GM12878 (cell line): Measurements from ENCODE around the gene CD163L1. TPM values are rescaled to one million over a fixed set of nuclear protein-coding genes. Genes with fewer than 3 reads are reported as not detected.

ENCODE experiments used
- ATAC-seq: fragments of 200-7000 bp; cut with Tn5 transposase; 3 replicates; pipeline ENCODE4 v1.9.1; 2020; ENCODE audit warnings: mild to moderate bottlenecking, moderate library complexity
- BruUV-seq: library from RNA; stranded (reverse); fragments of 400-500 nt; replicated peaks from 2 replicates; lab custom pipeline; 2021; lab: Mats Ljungman, UMichigan
- CTCF ChIA-PET: fragments of 300-600 bp; sonication (Branson Sonifier 250); formaldehyde crosslinking; extraction: SDS; loops from one replicate; lab custom pipeline; 2021; ENCODE audit warnings: inconsistent platforms; lab: Yijun Ruan, JAX
- POLR2A ChIA-PET: fragments of 350-600 bp; formaldehyde crosslinking; extraction: SDS; loops from one replicate; lab custom pipeline; 2021; ENCODE audit warnings: inconsistent platforms; lab: Charles Lee
- RAD21 ChIA-PET: fragments of 300-600 bp; sonication (Branson Sonifier 250); formaldehyde crosslinking; loops from one replicate; lab custom pipeline; 2023; ENCODE audit warnings: antibody characterized with exemption; ENCODE audit not compliant: unreplicated experiment; lab: Charles Lee
- SMC1A ChIA-PET: fragments of 300-600 bp; sonication (Branson Sonifier 250); formaldehyde crosslinking; loops from one replicate; lab custom pipeline; 2023; ENCODE audit not compliant: unreplicated experiment, uncharacterized antibody; lab: Charles Lee
- DNase-seq: peaks from one replicate; pipeline ENCODE4 v3.0.0-alpha.2; 2011; ENCODE audit warnings: low read depth, low spot score
- FAIRE-seq: peaks from 3 replicates; lab custom pipeline; 2011; peaks lifted over from hg19 to GRCh38; lab: Jason Lieb, UNC
- H2AFZ ChIP-seq: 2 replicates; pipeline ENCODE4 v1.6.0; 2011; ENCODE audit warnings: low read depth, low read length, control low read depth; ENCODE audit not compliant: control insufficient read depth
- H3K27ac ChIP-seq: 2 replicates; pipeline ENCODE4 v1.5.1; 2011; ENCODE audit warnings: control low read depth; ENCODE audit not compliant: control insufficient read depth, insufficient read depth
- H3K27me3 ChIP-seq, 2 experiments: replicated peaks in 1 of 2; 2 replicates each; pipeline versions ENCODE4 v1.6.0 to v1.6.1; 2011; ENCODE audit warnings: low read length in 1 of 2; ENCODE audit not compliant: control insufficient read depth in 2 of 2, insufficient read depth in 2 of 2
- H3K36me3 ChIP-seq, 2 experiments: 2 replicates each; pipeline ENCODE4 v1.5.1; 2011; ENCODE audit warnings: low read length in 1 of 2; ENCODE audit not compliant: control insufficient read depth in 2 of 2, insufficient read depth in 2 of 2
- H3K4me1 ChIP-seq: 2 replicates; pipeline ENCODE4 v1.6.1; 2011; ENCODE audit warnings: mild to moderate bottlenecking, low read length, moderate library complexity, mixed read lengths; ENCODE audit not compliant: control insufficient read depth, insufficient read depth
- H3K4me2 ChIP-seq: 2 replicates; pipeline ENCODE4 v1.6.0; 2011; ENCODE audit warnings: control low read depth; ENCODE audit not compliant: control insufficient read depth, insufficient read depth
- H3K4me3 ChIP-seq: fragments of 200-600 bp; sonication (generic); 2 replicates; pipeline ENCODE4 v1.5.1; 2016
- H3K79me2 ChIP-seq: 2 replicates; pipeline ENCODE4 v1.6.0; 2011; ENCODE audit warnings: low read length; ENCODE audit not compliant: control insufficient read depth, insufficient read depth
- H3K9ac ChIP-seq: 2 replicates; pipeline ENCODE4 v1.8.0; 2011; ENCODE audit warnings: low read length, control low read depth, mixed read lengths; ENCODE audit not compliant: control insufficient read depth, insufficient read depth
- H3K9me3 ChIP-seq: replicated peaks from 3 replicates; pipeline ENCODE4 v1.5.1; 2011; ENCODE audit warnings: mild to moderate bottlenecking, low read length; ENCODE audit not compliant: control insufficient read depth, insufficient read depth
- H4K20me1 ChIP-seq: 2 replicates; pipeline ENCODE4 v1.6.0; 2011; ENCODE audit not compliant: control insufficient read depth, insufficient read depth
- BHLHE40 ChIP-seq, 2 experiments: fragments of 450-650 bp in 1 of 2; IDR thresholded peaks; 2 replicates each; pipeline ENCODE4 v1.6.1; 2011 to 2017; ENCODE audit warnings: low read depth in 2 of 2, borderline replicate concordance in 1 of 2, improper control_type of control experiment in 1 of 2, low read length in 1 of 2, mild to moderate bottlenecking in 1 of 2
- EED ChIP-seq: sonication (generic); IDR thresholded peaks from 2 replicates; pipeline ENCODE4 v1.6.1; 2016; ENCODE audit warnings: antibody characterized with exemption, low read depth
- GATAD2B ChIP-seq: fragments of 450-650 bp; conservative IDR thresholded peaks from 2 replicates; pipeline ENCODE4 v1.6.1; 2017; ENCODE audit warnings: low read depth, mild to moderate bottlenecking, moderate library complexity
- KDM1A ChIP-seq: fragments of 200-600 bp; sonication (generic); IDR thresholded peaks from 2 replicates; pipeline ENCODE4 v1.6.1; 2016; ENCODE audit warnings: borderline replicate concordance
- MXI1 ChIP-seq: fragments of 150-350 bp; IDR thresholded peaks from 2 replicates; pipeline ENCODE4 v1.6.1; 2011; ENCODE audit warnings: low read depth, mild to moderate bottlenecking, inconsistent platforms, low read length, improper control_type of control experiment
- NFXL1 ChIP-seq: fragments of 450-650 bp; IDR thresholded peaks from 2 replicates; pipeline ENCODE4 v1.6.1; 2017; ENCODE audit warnings: antibody characterized with exemption, mild to moderate bottlenecking, borderline replicate concordance
- SPI1 ChIP-seq: IDR thresholded peaks from 2 replicates; pipeline ENCODE4 v1.6.1; 2011; ENCODE audit warnings: low read depth, mild to moderate bottlenecking, low read length, moderate library complexity, borderline replicate concordance; ENCODE audit not compliant: insufficient read depth
- SRF ChIP-seq, 2 experiments: IDR thresholded peaks; 2 replicates each; pipeline ENCODE4 v1.6.1; 2011; ENCODE audit warnings: low read depth in 2 of 2, low read length in 2 of 2, mild to moderate bottlenecking in 1 of 2, moderate library complexity in 1 of 2
- ZNF274 ChIP-seq: IDR thresholded peaks from one replicate; pipeline ENCODE4 v1.8.0; 2011; ENCODE audit not compliant: insufficient read length, insufficient read depth
- WGBS: methylation state at CpG from one replicate; pipeline ENCODE4 v1.1.6; 2016; ENCODE audit warnings: low lambda C conversion rate; ENCODE audit not compliant: insufficient replicate concordance, insufficient coverage; ENCODE audit errors: missing lambda C conversion rate; 5-methylcytosine and 5-hydroxymethylcytosine counted together
- in situ Hi-C: fragments of 300-500 bp; cut with MboI; formaldehyde crosslinking; loops from 9 replicates; pipeline ENCODE4 v1.14.3; 2018; ENCODE audit warnings: mixed read lengths
- intact Hi-C: fragments of 100-400 bp; cut with micrococcal nuclease; formaldehyde crosslinking; loops from one replicate; pipeline ENCODE4 v1.14.2; 2022; ENCODE audit not compliant: unreplicated experiment
- polyA plus RNA-seq, 11 experiments: library from polyadenylated mRNA; depleted of rRNA in 4 of 11; unstranded in 6 of 11; stranded (reverse) in 5 of 11; fragments of >200 nt; fragmentation: Nextera tagmentation in 4 of 11; fragmentation: Illumina TruSeq in 1 of 11; extraction: Ambion mirVana in 4 of 11; extraction: Trizol in 1 of 11; gene quantifications; 1 replicate in 1 of 11; 2 replicates in 10 of 11; pipeline versions ENCODE4 v1.2.1 to v1.2.3, GENCODE V29; 2011 to 2016; ENCODE audit warnings: inconsistent platforms in 2 of 11, missing spikeins in 2 of 11, low read depth in 1 of 11
- total RNA-seq, 4 experiments: library from RNA; depleted of rRNA in 3 of 4; stranded (reverse); fragments of >200 nt in 3 of 4; fragmentation: Illumina TruSeq in 1 of 4; extraction: Trizol in 1 of 4; gene quantifications; 2 replicates each; pipeline versions ENCODE4 v1.2.1 to v1.2.3, GENCODE V29; 2013 to 2021
- TF ChIP-seq, protein P1 (sequence below): fragments of 150-350 bp; IDR thresholded peaks from 2 replicates; pipeline ENCODE4 v1.6.1; 2014; ENCODE audit warnings: mild to moderate bottlenecking, low read depth, low read length
- TF ChIP-seq, protein P2 (sequence below): fragments of 450-650 bp; IDR thresholded peaks from 2 replicates; pipeline ENCODE4 v1.6.1; 2017; ENCODE audit warnings: low read depth, mild to moderate bottlenecking, moderate library complexity
- TF ChIP-seq, protein P3 (sequence below): fragments of 450-650 bp; IDR thresholded peaks from 2 replicates; pipeline ENCODE4 v1.6.1; 2017; ENCODE audit warnings: antibody characterized with exemption, mild to moderate bottlenecking, moderate library complexity
- TF ChIP-seq, protein P4 (sequence below): IDR thresholded peaks from 2 replicates; pipeline ENCODE4 v1.6.1; 2012; ENCODE audit warnings: mild to moderate bottlenecking, low read depth, low read length

CD163L1 gene
- total and polyA plus RNA-seq, 10 of the 15 experiments (the other 5 are each of a cell fraction or from before 2014, with no cell fraction given), result 0.49 to 2.9 (median 1.6) TPM; not detected in 1

DNA sequence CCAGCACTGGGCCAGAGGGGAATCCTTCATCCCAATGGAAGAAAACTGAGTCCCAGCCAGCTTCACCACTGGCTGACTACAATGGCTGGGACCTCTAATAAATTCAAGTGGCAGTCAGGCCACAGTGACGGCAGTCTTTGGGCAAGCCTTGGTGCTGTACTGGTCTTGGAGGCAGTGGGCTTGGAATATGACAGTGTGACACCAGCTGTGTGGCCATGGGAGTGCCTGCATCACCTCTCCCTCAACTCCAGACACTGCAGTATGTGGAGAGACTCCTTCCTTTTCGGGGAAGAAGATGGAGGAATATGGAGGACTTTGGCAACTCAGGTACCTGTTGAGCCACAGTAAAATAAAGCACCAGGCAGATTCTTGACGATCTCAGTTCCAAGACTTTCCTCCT, 16.0 kb upstream of the CD163L1 start (continued):
- TF ChIP-seq NFXL1, result no peak

DNA sequence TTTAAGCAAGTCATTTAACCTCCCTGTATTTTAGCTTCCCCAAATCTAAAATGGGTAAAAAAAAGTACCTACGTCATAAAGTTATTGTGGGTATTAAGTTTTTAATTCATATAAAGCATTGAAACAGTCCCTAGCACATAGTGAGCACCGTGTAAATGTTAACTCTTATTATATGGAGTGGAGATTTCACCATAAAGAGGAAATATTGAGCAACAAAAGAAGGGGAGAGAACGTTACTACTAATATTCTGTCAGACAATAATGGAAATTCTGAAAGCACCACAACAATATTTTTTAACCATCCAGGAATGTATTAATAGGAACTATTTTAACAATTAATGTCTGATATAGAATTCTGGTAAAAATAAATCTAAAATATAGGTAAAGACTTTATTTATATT, 7.8 kb upstream of the CD163L1 start:
- intact Hi-C loops (no loop called here), in situ Hi-C loops (no loop called here)
- no peaks in the 10 kb centered on the region for H3K36me3 ChIP-seq
- no peak overlapping the region for H3K27ac ChIP-seq
- H3K4me2 ChIP-seq, result no peak overlapping the region
- no peaks in the 10 kb centered on the region for H3K4me1 ChIP-seq
- no peak overlapping the region for H2AFZ ChIP-seq
- no peaks in the 10 kb centered on the region for H3K9me3 ChIP-seq
- DNase-seq, result no peak
- POLR2A ChIA-PET, result no interaction called here
- CTCF ChIA-PET, result no interaction called here
- no peak overlapping the region for H3K4me3 ChIP-seq
- no peaks in the 10 kb centered on the region for H4K20me1 ChIP-seq
- no peak for FAIRE-seq
- 30% methylated on average over 3 of the region's 3 CpGs for WGBS
- no peaks in the 10 kb centered on the region for H3K79me2 ChIP-seq
- RAD21 ChIA-PET, result interaction anchor here (1.0 kb wide), 1 partner anchor 12 kb away, joined by 3 read pairs; no protein-coding TSS in a partner anchor
- no peak overlapping the region for H3K9ac ChIP-seq
- ATAC-seq, result no peak
- H3K27me3 ChIP-seq, result no peaks in the 10 kb centered on the region
- SMC1A ChIA-PET, result no interaction called here
- BruUV-seq, result no TSS peak
- TF ChIP-seq, protein P1, sequence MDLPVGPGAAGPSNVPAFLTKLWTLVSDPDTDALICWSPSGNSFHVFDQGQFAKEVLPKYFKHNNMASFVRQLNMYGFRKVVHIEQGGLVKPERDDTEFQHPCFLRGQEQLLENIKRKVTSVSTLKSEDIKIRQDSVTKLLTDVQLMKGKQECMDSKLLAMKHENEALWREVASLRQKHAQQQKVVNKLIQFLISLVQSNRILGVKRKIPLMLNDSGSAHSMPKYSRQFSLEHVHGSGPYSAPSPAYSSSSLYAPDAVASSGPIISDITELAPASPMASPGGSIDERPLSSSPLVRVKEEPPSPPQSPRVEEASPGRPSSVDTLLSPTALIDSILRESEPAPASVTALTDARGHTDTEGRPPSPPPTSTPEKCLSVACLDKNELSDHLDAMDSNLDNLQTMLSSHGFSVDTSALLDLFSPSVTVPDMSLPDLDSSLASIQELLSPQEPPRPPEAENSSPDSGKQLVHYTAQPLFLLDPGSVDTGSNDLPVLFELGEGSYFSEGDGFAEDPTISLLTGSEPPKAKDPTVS, result no peak
- TF ChIP-seq, protein P2, sequence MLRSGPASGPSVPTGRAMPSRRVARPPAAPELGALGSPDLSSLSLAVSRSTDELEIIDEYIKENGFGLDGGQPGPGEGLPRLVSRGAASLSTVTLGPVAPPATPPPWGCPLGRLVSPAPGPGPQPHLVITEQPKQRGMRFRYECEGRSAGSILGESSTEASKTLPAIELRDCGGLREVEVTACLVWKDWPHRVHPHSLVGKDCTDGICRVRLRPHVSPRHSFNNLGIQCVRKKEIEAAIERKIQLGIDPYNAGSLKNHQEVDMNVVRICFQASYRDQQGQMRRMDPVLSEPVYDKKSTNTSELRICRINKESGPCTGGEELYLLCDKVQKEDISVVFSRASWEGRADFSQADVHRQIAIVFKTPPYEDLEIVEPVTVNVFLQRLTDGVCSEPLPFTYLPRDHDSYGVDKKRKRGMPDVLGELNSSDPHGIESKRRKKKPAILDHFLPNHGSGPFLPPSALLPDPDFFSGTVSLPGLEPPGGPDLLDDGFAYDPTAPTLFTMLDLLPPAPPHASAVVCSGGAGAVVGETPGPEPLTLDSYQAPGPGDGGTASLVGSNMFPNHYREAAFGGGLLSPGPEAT, result no peak
- TF ChIP-seq SRF (IDR thresholded peaks at IDR 0.05; ENCODE audit: low read depth in 2 of 2, low read length in 2 of 2) (no peak), BHLHE40 (IDR thresholded peaks at IDR 0.05; ENCODE audit: borderline replicate concordance in 1 of 2, low read depth in 2 of 2, low read length in 1 of 2) (no peak), ZNF274 (no peak), MXI1 (no peak), GATAD2B (no peak), KDM1A (no peak), SPI1 (no peak), EED (no peak)
- TF ChIP-seq, protein P3, sequence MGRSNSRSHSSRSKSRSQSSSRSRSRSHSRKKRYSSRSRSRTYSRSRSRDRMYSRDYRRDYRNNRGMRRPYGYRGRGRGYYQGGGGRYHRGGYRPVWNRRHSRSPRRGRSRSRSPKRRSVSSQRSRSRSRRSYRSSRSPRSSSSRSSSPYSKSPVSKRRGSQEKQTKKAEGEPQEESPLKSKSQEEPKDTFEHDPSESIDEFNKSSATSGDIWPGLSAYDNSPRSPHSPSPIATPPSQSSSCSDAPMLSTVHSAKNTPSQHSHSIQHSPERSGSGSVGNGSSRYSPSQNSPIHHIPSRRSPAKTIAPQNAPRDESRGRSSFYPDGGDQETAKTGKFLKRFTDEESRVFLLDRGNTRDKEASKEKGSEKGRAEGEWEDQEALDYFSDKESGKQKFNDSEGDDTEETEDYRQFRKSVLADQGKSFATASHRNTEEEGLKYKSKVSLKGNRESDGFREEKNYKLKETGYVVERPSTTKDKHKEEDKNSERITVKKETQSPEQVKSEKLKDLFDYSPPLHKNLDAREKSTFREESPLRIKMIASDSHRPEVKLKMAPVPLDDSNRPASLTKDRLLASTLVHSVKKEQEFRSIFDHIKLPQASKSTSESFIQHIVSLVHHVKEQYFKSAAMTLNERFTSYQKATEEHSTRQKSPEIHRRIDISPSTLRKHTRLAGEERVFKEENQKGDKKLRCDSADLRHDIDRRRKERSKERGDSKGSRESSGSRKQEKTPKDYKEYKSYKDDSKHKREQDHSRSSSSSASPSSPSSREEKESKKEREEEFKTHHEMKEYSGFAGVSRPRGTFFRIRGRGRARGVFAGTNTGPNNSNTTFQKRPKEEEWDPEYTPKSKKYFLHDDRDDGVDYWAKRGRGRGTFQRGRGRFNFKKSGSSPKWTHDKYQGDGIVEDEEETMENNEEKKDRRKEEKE, result no peak
- TF ChIP-seq, protein P4, sequence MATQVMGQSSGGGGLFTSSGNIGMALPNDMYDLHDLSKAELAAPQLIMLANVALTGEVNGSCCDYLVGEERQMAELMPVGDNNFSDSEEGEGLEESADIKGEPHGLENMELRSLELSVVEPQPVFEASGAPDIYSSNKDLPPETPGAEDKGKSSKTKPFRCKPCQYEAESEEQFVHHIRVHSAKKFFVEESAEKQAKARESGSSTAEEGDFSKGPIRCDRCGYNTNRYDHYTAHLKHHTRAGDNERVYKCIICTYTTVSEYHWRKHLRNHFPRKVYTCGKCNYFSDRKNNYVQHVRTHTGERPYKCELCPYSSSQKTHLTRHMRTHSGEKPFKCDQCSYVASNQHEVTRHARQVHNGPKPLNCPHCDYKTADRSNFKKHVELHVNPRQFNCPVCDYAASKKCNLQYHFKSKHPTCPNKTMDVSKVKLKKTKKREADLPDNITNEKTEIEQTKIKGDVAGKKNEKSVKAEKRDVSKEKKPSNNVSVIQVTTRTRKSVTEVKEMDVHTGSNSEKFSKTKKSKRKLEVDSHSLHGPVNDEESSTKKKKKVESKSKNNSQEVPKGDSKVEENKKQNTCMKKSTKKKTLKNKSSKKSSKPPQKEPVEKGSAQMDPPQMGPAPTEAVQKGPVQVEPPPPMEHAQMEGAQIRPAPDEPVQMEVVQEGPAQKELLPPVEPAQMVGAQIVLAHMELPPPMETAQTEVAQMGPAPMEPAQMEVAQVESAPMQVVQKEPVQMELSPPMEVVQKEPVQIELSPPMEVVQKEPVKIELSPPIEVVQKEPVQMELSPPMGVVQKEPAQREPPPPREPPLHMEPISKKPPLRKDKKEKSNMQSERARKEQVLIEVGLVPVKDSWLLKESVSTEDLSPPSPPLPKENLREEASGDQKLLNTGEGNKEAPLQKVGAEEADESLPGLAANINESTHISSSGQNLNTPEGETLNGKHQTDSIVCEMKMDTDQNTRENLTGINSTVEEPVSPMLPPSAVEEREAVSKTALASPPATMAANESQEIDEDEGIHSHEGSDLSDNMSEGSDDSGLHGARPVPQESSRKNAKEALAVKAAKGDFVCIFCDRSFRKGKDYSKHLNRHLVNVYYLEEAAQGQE, result no peak
